NCI-H2081 treated with DMSO at 0.1 percent for 48 hours (cell line): ENCODE measurements around the gene LRRC28.

ENCODE experiments used
- DNase-seq: peaks from one replicate; lab custom pipeline; 2025; lab: John Stamatoyannopoulos, UW

LRRC28 gene

GRCh38 chr15:99249270-99249841, 1.9 kb upstream of the LRRC28 start, which contains the start of gene TTC23:
TTC23 (minus strand) TSS chr15:99249581; CDS start chr15:99228712, 20,869 bp downstream.
- no peak for DNase-seq

GRCh38 chr15:99250001-99250400, 1.3 kb upstream of the LRRC28 start:
- DNase-seq: no peak

GRCh38 chr15:99250494-99250856, 806 bp upstream of the LRRC28 start:
- no peak for DNase-seq

GRCh38 chr15:99252326-99252725, 1.0 kb downstream of the LRRC28 start:
- no peak for DNase-seq

GRCh38 chr15:99253381-99254090, 2.3 kb downstream of the LRRC28 start:
- no peak for DNase-seq

- DNase-seq: no peak
These were observed 5.9 kb downstream of the LRRC28 start for GRCh38 chr15:99257107-99257750.

GRCh38 chr15:99264125-99264524, 12.8 kb downstream of the LRRC28 start:
- no peak for DNase-seq

- no peak for DNase-seq
These were observed 14.3 kb downstream of the LRRC28 start for GRCh38 chr15:99265541-99266070.

GRCh38 chr15:99267957-99268356, 16.7 kb downstream of the LRRC28 start:
- DNase-seq: no peak

GRCh38 chr15:99268431-99268830, 17.1 kb downstream of the LRRC28 start:
- DNase-seq: no peak

- no peak for DNase-seq
These were observed 22.5 kb downstream of the LRRC28 start for GRCh38 chr15:99273801-99274200.

GRCh38 chr15:99275061-99275460, 23.8 kb downstream of the LRRC28 start:
- no peak for DNase-seq

GRCh38 chr15:99275525-99276128, 24.3 kb downstream of the LRRC28 start:
- DNase-seq: no peak

GRCh38 chr15:99279290-99279689, 28.0 kb downstream of the LRRC28 start:
- DNase-seq: no peak

- no peak for DNase-seq
These were observed 28.5 kb downstream of the LRRC28 start for GRCh38 chr15:99279827-99280226.

GRCh38 chr15:99282121-99282520, 30.8 kb downstream of the LRRC28 start:
- DNase-seq: no peak

- DNase-seq: no peak
These were observed 31.3 kb downstream of the LRRC28 start for GRCh38 chr15:99282586-99282985.

GRCh38 chr15:99283717-99284116, 32.4 kb downstream of the LRRC28 start:
- no peak for DNase-seq

- no peak for DNase-seq
These were observed 40.4 kb downstream of the LRRC28 start for GRCh38 chr15:99291643-99292042.

GRCh38 chr15:99295840-99296239, 44.6 kb downstream of the LRRC28 start:
- no peak for DNase-seq

- no peak for DNase-seq
These were observed 45.1 kb downstream of the LRRC28 start for GRCh38 chr15:99296386-99296785.

GRCh38 chr15:99303907-99304306, 52.6 kb downstream of the LRRC28 start:
- peak; percentile 23 for DNase-seq
